HEK293T (cell line): ENCODE data around the gene CNTN5.

Experiments used
- CTCF ChIA-PET: fragments of 350-600 bp; formaldehyde crosslinking; extraction: SDS; loops from one replicate; lab custom pipeline; 2021; ENCODE audit warnings: antibody characterized with exemption, inconsistent platforms; lab: Yijun Ruan, JAX
- POLR2A ChIA-PET: fragments of 350-600 bp; formaldehyde crosslinking; extraction: SDS; loops from one replicate; lab custom pipeline; 2020; ENCODE audit warnings: antibody characterized with exemption, inconsistent platforms; lab: Yijun Ruan, JAX
- DNase-seq: peaks from one replicate; pipeline ENCODE4 v3.0.0; 2012; ENCODE audit warnings: mixed read lengths; ENCODE audit errors: extremely low spot score
- ARNT ChIP-seq: fragments of 450-650 bp; IDR thresholded peaks from 2 replicates; pipeline ENCODE4 v1.6.1; 2017; ENCODE audit warnings: mild to moderate bottlenecking
- BHLHE40 ChIP-seq: fragments of 450-650 bp; IDR thresholded peaks from 2 replicates; pipeline ENCODE4 v1.6.1; 2016; ENCODE audit warnings: mild to moderate bottlenecking, moderate library complexity, borderline replicate concordance
- CTBP1 ChIP-seq: fragments of 450-650 bp; IDR thresholded peaks from 2 replicates; pipeline ENCODE4 v1.6.1; 2016; ENCODE audit warnings: borderline replicate concordance
- ELF4 ChIP-seq: fragments of 450-650 bp; IDR thresholded peaks from 2 replicates; pipeline ENCODE4 v1.6.1; 2017; ENCODE audit warnings: antibody characterized with exemption
- FOXA1 ChIP-seq: fragments of 450-650 bp; IDR thresholded peaks from 2 replicates; pipeline ENCODE4 v1.6.1; 2016; ENCODE audit warnings: mild to moderate bottlenecking
- FOXK2 ChIP-seq: fragments of 450-650 bp; IDR thresholded peaks from 2 replicates; pipeline ENCODE4 v1.6.1; 2016; ENCODE audit warnings: mild to moderate bottlenecking
- FOXM1 ChIP-seq: fragments of 450-650 bp; IDR thresholded peaks from 2 replicates; pipeline ENCODE4 v1.6.1; 2017; ENCODE audit warnings: mild to moderate bottlenecking, borderline replicate concordance
- HDGF ChIP-seq: fragments of 450-650 bp; IDR thresholded peaks from 2 replicates; pipeline ENCODE4 v1.6.1; 2017; ENCODE audit warnings: antibody characterized with exemption, borderline replicate concordance
- L3MBTL2 ChIP-seq: fragments of 450-650 bp; conservative IDR thresholded peaks from 2 replicates; pipeline ENCODE4 v1.6.1; 2016; ENCODE audit warnings: mild to moderate bottlenecking
- LEF1 ChIP-seq: fragments of 450-650 bp; IDR thresholded peaks from 2 replicates; pipeline ENCODE4 v1.6.1; 2017; ENCODE audit warnings: mild to moderate bottlenecking, borderline replicate concordance
- NFRKB ChIP-seq: fragments of 450-650 bp; IDR thresholded peaks from 2 replicates; pipeline ENCODE4 v1.6.1; 2016; ENCODE audit warnings: mild to moderate bottlenecking, moderate library complexity
- SP1 ChIP-seq: fragments of 450-650 bp; IDR thresholded peaks from 2 replicates; pipeline ENCODE4 v1.6.1; 2017
- SUZ12 ChIP-seq: fragments of 450-650 bp; IDR thresholded peaks from 2 replicates; pipeline ENCODE4 v1.6.1; 2016; ENCODE audit warnings: mild to moderate bottlenecking
- TARDBP ChIP-seq: fragments of 450-650 bp; IDR thresholded peaks from 2 replicates; pipeline ENCODE4 v1.6.1; 2016
- ZNF384 ChIP-seq: fragments of 450-650 bp; IDR thresholded peaks from 2 replicates; pipeline ENCODE4 v1.6.1; 2016
- TF ChIP-seq, protein P1 (sequence below): fragments of 450-650 bp; IDR thresholded peaks from 2 replicates; pipeline ENCODE4 v1.6.1; 2016

CNTN5 gene

DNA sequence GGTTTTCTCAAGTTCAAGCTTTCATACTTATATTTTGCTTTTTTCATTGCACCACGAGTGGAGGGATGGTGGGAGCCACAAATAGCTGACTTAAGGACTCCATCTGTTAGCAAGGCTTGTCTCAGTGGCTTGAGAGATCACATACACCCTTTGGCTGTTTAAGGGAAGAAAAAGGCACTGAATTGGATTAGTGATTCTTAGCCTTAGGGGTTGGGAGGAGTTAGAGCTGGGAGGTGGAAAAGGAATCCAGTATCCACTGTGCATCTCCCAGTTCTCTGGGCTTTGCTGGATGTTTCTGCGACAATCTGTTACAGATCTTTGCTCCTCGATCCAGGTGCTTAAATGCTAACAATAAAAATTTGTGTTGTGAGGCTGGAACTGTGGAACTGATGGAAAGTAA lies 593.6 kb downstream of the CNTN5 start:
- ChIA-PET POLR2A (no interaction called here), CTCF (interaction anchor here (0.5 kb wide), 2 partner anchors 23 to 636 kb away, joined by 3 read pairs; no protein-coding TSS in a partner anchor)
- no peak for TF ChIP-seq ELF4
- no peak for TF ChIP-seq SUZ12
- TF ChIP-seq SP1, result no peak
- no peak for TF ChIP-seq FOXA1
- no peak for TF ChIP-seq HDGF
- TF ChIP-seq CTBP1, result no peak
- no peak for TF ChIP-seq FOXM1
- DNase-seq, result no peak

- TF ChIP-seq SP1 (no peak), CTBP1 (no peak), HDGF (no peak), FOXK2 (no peak), FOXM1 (no peak), ELF4 (no peak), ZNF384 (no peak), TARDBP (no peak), FOXA1 (no peak), BHLHE40 (no peak)
- TF ChIP-seq, protein P1, sequence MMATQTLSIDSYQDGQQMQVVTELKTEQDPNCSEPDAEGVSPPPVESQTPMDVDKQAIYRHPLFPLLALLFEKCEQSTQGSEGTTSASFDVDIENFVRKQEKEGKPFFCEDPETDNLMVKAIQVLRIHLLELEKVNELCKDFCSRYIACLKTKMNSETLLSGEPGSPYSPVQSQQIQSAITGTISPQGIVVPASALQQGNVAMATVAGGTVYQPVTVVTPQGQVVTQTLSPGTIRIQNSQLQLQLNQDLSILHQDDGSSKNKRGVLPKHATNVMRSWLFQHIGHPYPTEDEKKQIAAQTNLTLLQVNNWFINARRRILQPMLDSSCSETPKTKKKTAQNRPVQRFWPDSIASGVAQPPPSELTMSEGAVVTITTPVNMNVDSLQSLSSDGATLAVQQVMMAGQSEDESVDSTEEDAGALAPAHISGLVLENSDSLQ, result no peak
- CTCF ChIA-PET, result no interaction called here
- POLR2A ChIA-PET, result no interaction called here
- no peak for DNase-seq
Observed at GRCh38 chr11:99630629-99631028, 609.9 kb downstream of the CNTN5 start.

- ChIA-PET POLR2A (no interaction called here), CTCF (no interaction called here)
- no peak for DNase-seq
- TF ChIP-seq FOXK2 (no peak), TARDBP (no peak), HDGF (no peak), L3MBTL2 (no peak), LEF1 (no peak), SUZ12 (no peak), FOXA1 (no peak), CTBP1 (no peak), ZNF384 (no peak), BHLHE40 (no peak), FOXM1 (no peak), SP1 (no peak), ELF4 (no peak), ARNT (no peak), NFRKB (no peak)
- TF ChIP-seq, protein P1, result no peak
Observed at GRCh38 chr11:99631618-99632017, 610.9 kb downstream of the CNTN5 start.

GRCh38 chr11:99632969-99633368 lies 612.2 kb downstream of the CNTN5 start:
- ChIA-PET POLR2A (no interaction called here), CTCF (no interaction called here)
- DNase-seq, result no peak
- TF ChIP-seq, protein P1, result no peak
- no peak for TF ChIP-seq LEF1
- no peak for TF ChIP-seq HDGF
- TF ChIP-seq BHLHE40, result no peak
- no peak for TF ChIP-seq FOXM1
- TF ChIP-seq CTBP1, result no peak
- TF ChIP-seq L3MBTL2, result no peak
- no peak for TF ChIP-seq ARNT
- TF ChIP-seq FOXA1, result no peak
- TF ChIP-seq SUZ12, result no peak
- no peak for TF ChIP-seq TARDBP

DNA sequence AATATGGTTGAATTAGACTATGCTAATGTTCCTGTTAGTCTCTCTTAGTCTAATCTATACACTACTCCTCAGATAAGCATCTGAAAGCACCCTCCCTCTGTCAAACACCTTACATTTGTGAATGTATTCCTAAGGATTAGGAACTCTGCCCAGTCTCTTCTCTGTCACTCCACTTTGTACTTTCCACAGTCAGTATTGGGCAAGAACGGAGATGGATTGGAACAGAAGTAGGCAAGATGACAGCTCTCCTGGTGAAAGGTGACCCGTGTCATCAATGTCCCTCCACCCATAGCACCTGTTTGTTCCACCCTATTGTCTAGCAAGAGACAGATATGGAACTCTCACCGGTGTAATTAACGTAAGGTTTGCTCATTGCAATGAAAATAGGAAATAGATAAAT lies 613.8 kb downstream of the CNTN5 start:
- DNase-seq, result no peak
- POLR2A ChIA-PET, result no interaction called here
- CTCF ChIA-PET, result no interaction called here
- TF ChIP-seq BHLHE40, result no peak
- TF ChIP-seq SUZ12, result no peak
- TF ChIP-seq FOXA1, result no peak
- no peak for TF ChIP-seq NFRKB
- TF ChIP-seq HDGF, result no peak
- TF ChIP-seq ZNF384, result no peak
- TF ChIP-seq, protein P1, result no peak

- no peak for TF ChIP-seq SUZ12
- DNase-seq, result no peak
- ChIA-PET CTCF (no interaction called here), POLR2A (no interaction called here)
Observed at GRCh38 chr11:99638073-99638553, 617.4 kb downstream of the CNTN5 start.

DNA sequence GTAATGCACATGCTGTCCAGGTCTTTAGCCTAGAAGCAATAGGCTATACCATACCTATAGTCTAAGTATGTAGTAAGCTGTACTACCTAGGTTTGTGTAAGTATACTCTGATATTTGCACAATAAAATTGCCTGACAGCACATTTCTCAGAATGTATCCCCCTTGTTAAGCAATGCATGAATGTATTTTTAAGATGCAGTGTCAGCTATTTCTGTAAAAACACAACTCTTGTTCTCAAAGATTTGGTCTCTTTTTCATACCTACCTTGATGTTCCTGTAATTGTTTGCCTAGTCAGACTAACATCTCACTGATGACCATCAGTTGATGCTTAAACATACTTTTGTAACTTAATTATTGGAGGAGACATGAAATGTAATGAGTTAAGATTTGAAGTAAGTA lies 619.9 kb downstream of the CNTN5 start:
- POLR2A ChIA-PET, result no interaction called here
- CTCF ChIA-PET, result no interaction called here
- DNase-seq, result no peak
- TF ChIP-seq SUZ12, result no peak
- TF ChIP-seq NFRKB, result no peak
- no peak for TF ChIP-seq CTBP1
- no peak for TF ChIP-seq TARDBP
- TF ChIP-seq, protein P1, result no peak
- no peak for TF ChIP-seq LEF1
- TF ChIP-seq HDGF, result no peak
- TF ChIP-seq ZNF384, result no peak
- TF ChIP-seq BHLHE40, result no peak
- no peak for TF ChIP-seq FOXM1
- TF ChIP-seq FOXK2, result no peak
- no peak for TF ChIP-seq SP1
- TF ChIP-seq ELF4, result no peak
- no peak for TF ChIP-seq ARNT
- no peak for TF ChIP-seq L3MBTL2
